H9 (cell line): ENCODE results near the gene PRKAG2. TPM values are rescaled to one million over a fixed set of nuclear protein-coding genes. Genes with fewer than 3 reads are reported as not detected.

Source experiments
- DNase-seq: peaks from one replicate; pipeline ENCODE4 v3.0.0-alpha.2; 2017
- H2AFZ ChIP-seq: one replicate; pipeline ENCODE4 v1.6.1; 2013; ENCODE audit warnings: mild to moderate bottlenecking, low read length, control low read depth, moderate library complexity
- H2AK5ac ChIP-seq: 2 replicates; pipeline ENCODE4 v1.6.1; 2013; ENCODE audit warnings: low read length, control low read depth, mixed read lengths; ENCODE audit not compliant: insufficient read length
- H2BK120ac ChIP-seq: one replicate; pipeline ENCODE4 v1.6.1; 2013; ENCODE audit warnings: low read depth, mild to moderate bottlenecking, low read length, control low read depth, inconsistent platforms; ENCODE audit not compliant: poor library complexity, severe bottlenecking
- H2BK12ac ChIP-seq: 2 replicates; pipeline ENCODE4 v1.6.1; 2013; ENCODE audit warnings: low read length, control low read depth, mixed read lengths, low read depth; ENCODE audit not compliant: insufficient read length
- H2BK15ac ChIP-seq: 2 replicates; pipeline ENCODE4 v1.6.1; 2013; ENCODE audit warnings: low read depth, low read length, control low read depth
- H2BK20ac ChIP-seq: one replicate; pipeline ENCODE4 v1.6.1; 2013; ENCODE audit warnings: low read depth, mild to moderate bottlenecking, low read length, control low read depth, inconsistent platforms; ENCODE audit not compliant: poor library complexity, severe bottlenecking
- H2BK5ac ChIP-seq: 2 replicates; pipeline ENCODE4 v1.6.1; 2013; ENCODE audit warnings: low read length, control low read depth, mixed read lengths; ENCODE audit not compliant: insufficient read length
- H3K14ac ChIP-seq: 2 replicates; pipeline ENCODE4 v1.6.1; 2013; ENCODE audit warnings: low read length, control low read depth; ENCODE audit not compliant: insufficient read depth
- H3K18ac ChIP-seq: 2 replicates; pipeline ENCODE4 v1.6.1; 2013; ENCODE audit warnings: low read depth, mild to moderate bottlenecking, mixed read lengths, low read length, control low read depth; ENCODE audit not compliant: insufficient read length
- H3K23ac ChIP-seq: 2 replicates; pipeline ENCODE4 v1.6.1; 2013; ENCODE audit warnings: low read length, control low read depth, mixed read lengths, low read depth; ENCODE audit not compliant: insufficient read length
- H3K23me2 ChIP-seq: 2 replicates; pipeline ENCODE4 v1.6.1; 2013; ENCODE audit warnings: low read depth, mild to moderate bottlenecking, mixed read lengths, low read length, control low read depth; ENCODE audit not compliant: insufficient read length, poor library complexity, severe bottlenecking
- H3K27ac ChIP-seq: 2 replicates; pipeline ENCODE4 v1.5.1; 2013; ENCODE audit warnings: low read length, control low read depth, mixed read lengths, low read depth; ENCODE audit not compliant: insufficient read length
- H3K27me3 ChIP-seq: 2 replicates; pipeline ENCODE4 v1.6.1; 2013; ENCODE audit warnings: low read length, control low read depth, inconsistent platforms; ENCODE audit not compliant: insufficient read depth
- H3K4ac ChIP-seq: 2 replicates; pipeline ENCODE4 v1.6.1; 2013; ENCODE audit warnings: low read depth, mild to moderate bottlenecking, control low read depth, inconsistent platforms, low read length, moderate library complexity
- H3K4me1 ChIP-seq: 2 replicates; pipeline ENCODE4 v1.6.1; 2013; ENCODE audit warnings: low read length, control low read depth, inconsistent platforms; ENCODE audit not compliant: insufficient read depth
- H3K4me2 ChIP-seq: 2 replicates; pipeline ENCODE4 v1.6.1; 2013; ENCODE audit warnings: low read length, control low read depth, mixed read lengths; ENCODE audit not compliant: insufficient read length, insufficient read depth
- H3K56ac ChIP-seq: 2 replicates; pipeline ENCODE4 v1.6.1; 2013; ENCODE audit warnings: low read depth, mild to moderate bottlenecking, mixed read lengths, low read length, control low read depth; ENCODE audit not compliant: insufficient read length
- H3K79me1 ChIP-seq: 2 replicates; pipeline ENCODE4 v1.6.1; 2013; ENCODE audit warnings: low read depth, mild to moderate bottlenecking, moderate library complexity, low read length, control low read depth, inconsistent platforms; ENCODE audit not compliant: insufficient read depth, poor library complexity, severe bottlenecking
- H3K79me2 ChIP-seq: 2 replicates; pipeline ENCODE4 v1.6.1; 2013; ENCODE audit warnings: low read length, control low read depth, inconsistent platforms; ENCODE audit not compliant: insufficient read depth
- H3K9ac ChIP-seq: 2 replicates; pipeline ENCODE4 v1.6.1; 2013; ENCODE audit warnings: low read length, control low read depth, mixed read lengths; ENCODE audit not compliant: insufficient read length; ENCODE audit errors: extremely low read depth
- H3K9me3 ChIP-seq: one replicate; pipeline ENCODE4 v1.6.1; 2013; ENCODE audit warnings: low read depth, low read length, inconsistent platforms; ENCODE audit not compliant: control insufficient read depth
- H3T11ph ChIP-seq: one replicate; pipeline ENCODE4 v1.6.1; 2013; ENCODE audit warnings: mild to moderate bottlenecking, low read length, control low read depth, inconsistent platforms
- H4K20me1 ChIP-seq: one replicate; pipeline ENCODE4 v1.6.1; 2013; ENCODE audit not compliant: control insufficient read depth, insufficient read length, insufficient read depth
- H4K5ac ChIP-seq: 2 replicates; pipeline ENCODE4 v1.6.1; 2013; ENCODE audit warnings: low read depth, mild to moderate bottlenecking, mixed read lengths, low read length, control low read depth; ENCODE audit not compliant: insufficient read length
- H4K8ac ChIP-seq: replicated peaks from 2 replicates; pipeline ENCODE4 v1.6.1; 2013; ENCODE audit warnings: low read length, control low read depth, mixed read lengths, low read depth; ENCODE audit not compliant: insufficient read length
- H4K91ac ChIP-seq: 2 replicates; pipeline ENCODE4 v1.6.1; 2013; ENCODE audit warnings: low read depth, mild to moderate bottlenecking, moderate library complexity, mixed read lengths, low read length, control low read depth; ENCODE audit not compliant: insufficient read length
- H3K27ac Mint-ChIP-seq, 3 experiments: 2 replicates in 2 of 3; 3 replicates in 1 of 3; pipeline ENCODE4 v1.8.0; 2020 to 2021; ENCODE audit warnings: mixed read lengths in 3 of 3, mild to moderate bottlenecking in 1 of 3, moderate library complexity in 1 of 3
- H3K27me3 Mint-ChIP-seq: 2 replicates; pipeline ENCODE4 v1.8.0; 2021; ENCODE audit warnings: low read depth, mild to moderate bottlenecking, moderate library complexity, mixed read lengths
- H3K36me3 Mint-ChIP-seq, 3 experiments: 2 replicates in 2 of 3; 3 replicates in 1 of 3; pipeline ENCODE4 v1.8.0; 2020 to 2021; ENCODE audit warnings: low read depth in 3 of 3, mixed read lengths in 3 of 3; ENCODE audit not compliant: insufficient read depth in 1 of 3
- H3K4me1 Mint-ChIP-seq, 2 experiments: 2 replicates each; pipeline ENCODE4 v1.8.0; 2020; ENCODE audit warnings: mixed read lengths in 2 of 2
- H3K4me3 Mint-ChIP-seq, 2 experiments: 2 replicates in 1 of 2; 3 replicates in 1 of 2; pipeline ENCODE4 v1.8.0; 2020 to 2021; ENCODE audit warnings: mild to moderate bottlenecking in 2 of 2, mixed read lengths in 2 of 2, moderate library complexity in 1 of 2
- H3K9me3 Mint-ChIP-seq, 2 experiments: 2 replicates in 1 of 2; 3 replicates in 1 of 2; pipeline ENCODE4 v1.8.0; 2020; ENCODE audit warnings: mild to moderate bottlenecking in 2 of 2, mixed read lengths in 2 of 2, moderate library complexity in 1 of 2
- WGBS: extraction: QIAGEN DNeasy Blood & Tissue Kit; methylation state at CpG from one replicate; pipeline ENCODE4 v1.1.7; 2013; ENCODE audit warnings: missing lambda C conversion rate, low lambda C conversion rate, mixed read lengths; ENCODE audit not compliant: insufficient read length; ENCODE audit errors: extremely low coverage; 5-methylcytosine and 5-hydroxymethylcytosine counted together
- total RNA-seq: library from RNA; stranded (reverse); gene quantifications from 2 replicates; pipeline ENCODE4 v1.2.1, GENCODE V29; 2021
- TF ChIP-seq, protein P1 (sequence below): fragments of 200-600 bp; sonication (generic); conservative IDR thresholded peaks from 3 replicates; pipeline ENCODE4 v1.8.0; 2021; ENCODE audit warnings: antibody characterized with exemption, mild to moderate bottlenecking

PRKAG2 gene
- total RNA-seq, 1 experiment from 2014 or later, result 11.8 TPM

- H3K56ac ChIP-seq, result no peak overlapping the region
- Mint-ChIP-seq H3K27me3 (peaks cover 39% of the 10 kb centered on the region), H3K36me3 (no peaks in the 10 kb centered on the region)
Observed at GRCh38 chr7:151901828-151902227, 24.9 kb upstream of the PRKAG2 start.

More at GRCh38 chr7:151901828-151902227, 24.9 kb upstream of the PRKAG2 start:
- H3K23ac ChIP-seq, result no peak overlapping the region
- H4K8ac ChIP-seq, result no peak overlapping the region
- H2AK5ac ChIP-seq, result no peak overlapping the region
- no peak overlapping the region for H4K5ac ChIP-seq
- H2BK20ac ChIP-seq, result no peak overlapping the region
- no peak overlapping the region for H2BK15ac ChIP-seq
- H3K27ac Mint-ChIP-seq, result no peak overlapping the region
- no peak overlapping the region for H3K4me3 Mint-ChIP-seq
- no peak overlapping the region for H2BK120ac ChIP-seq
- H3K9ac ChIP-seq, result no peak overlapping the region
- DNase-seq, result no peak
- no peaks in the 10 kb centered on the region for H3K27me3 ChIP-seq
- TF ChIP-seq, protein P1, sequence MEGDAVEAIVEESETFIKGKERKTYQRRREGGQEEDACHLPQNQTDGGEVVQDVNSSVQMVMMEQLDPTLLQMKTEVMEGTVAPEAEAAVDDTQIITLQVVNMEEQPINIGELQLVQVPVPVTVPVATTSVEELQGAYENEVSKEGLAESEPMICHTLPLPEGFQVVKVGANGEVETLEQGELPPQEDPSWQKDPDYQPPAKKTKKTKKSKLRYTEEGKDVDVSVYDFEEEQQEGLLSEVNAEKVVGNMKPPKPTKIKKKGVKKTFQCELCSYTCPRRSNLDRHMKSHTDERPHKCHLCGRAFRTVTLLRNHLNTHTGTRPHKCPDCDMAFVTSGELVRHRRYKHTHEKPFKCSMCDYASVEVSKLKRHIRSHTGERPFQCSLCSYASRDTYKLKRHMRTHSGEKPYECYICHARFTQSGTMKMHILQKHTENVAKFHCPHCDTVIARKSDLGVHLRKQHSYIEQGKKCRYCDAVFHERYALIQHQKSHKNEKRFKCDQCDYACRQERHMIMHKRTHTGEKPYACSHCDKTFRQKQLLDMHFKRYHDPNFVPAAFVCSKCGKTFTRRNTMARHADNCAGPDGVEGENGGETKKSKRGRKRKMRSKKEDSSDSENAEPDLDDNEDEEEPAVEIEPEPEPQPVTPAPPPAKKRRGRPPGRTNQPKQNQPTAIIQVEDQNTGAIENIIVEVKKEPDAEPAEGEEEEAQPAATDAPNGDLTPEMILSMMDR, result no peak
- H3K4me1 ChIP-seq, result no peaks in the 10 kb centered on the region
- no peaks in the 10 kb centered on the region for H3K79me2 ChIP-seq
- no peak overlapping the region for H2BK12ac ChIP-seq
- no peak overlapping the region for H3T11ph ChIP-seq
- H3K4me2 ChIP-seq, result no peak overlapping the region
- no peak overlapping the region for H3K4ac ChIP-seq
- peaks cover 8 to 11% of the 10 kb centered on the region in 2 experiments for H3K4me1 Mint-ChIP-seq
- H2BK5ac ChIP-seq, result no peak overlapping the region
- no peak overlapping the region for H2AFZ ChIP-seq
- peaks cover 1 to 2% of the 10 kb centered on the region in 2 experiments; a peak in 3 of 5 replicates for H3K9me3 Mint-ChIP-seq
- no peak overlapping the region for H3K27ac ChIP-seq
- no peak overlapping the region for H3K14ac ChIP-seq
- no CpG with 5 or more reads among the region's 5 CpGs for whole genome bisulfite sequencing
- no peaks in the 10 kb centered on the region for H3K9me3 ChIP-seq
- H4K91ac ChIP-seq, result no peak overlapping the region
- H3K18ac ChIP-seq, result no peak overlapping the region
- no peaks in the 10 kb centered on the region for H4K20me1 ChIP-seq
- H3K79me1 ChIP-seq, result no peaks in the 10 kb centered on the region
- H3K23me2 ChIP-seq, result no peaks in the 10 kb centered on the region
